Gastrocnemius medialis (tissue), 4 donors: ENCODE results near the gene KATNAL1.

ENCODE experiments used
- CTCF ChIP-seq, 5 experiments: fragments of 450-650 bp in 3 of 5; fragments of 200-600 bp in 2 of 5; sonication (generic) in 2 of 5; IDR thresholded peaks in 4 of 5; conservative IDR thresholded peaks in 1 of 5; 1 replicate in 4 of 5; 2 replicates in 1 of 5; pipeline ENCODE4 v1.5.1; 2016 to 2019; ENCODE audit warnings: antibody characterized with exemption in 5 of 5, mild to moderate bottlenecking in 3 of 5, moderate library complexity in 3 of 5
- POLR2A ChIP-seq, 2 donors: fragments of 450-650 bp; IDR thresholded peaks; one replicate each; pipeline ENCODE4 v1.6.1; 2017; ENCODE audit warnings: antibody characterized with exemption in 2 of 2, mild to moderate bottlenecking in 2 of 2, moderate library complexity in 2 of 2

- no peak for TF ChIP-seq CTCF (IDR thresholded peaks at IDR 0.05 in 4 of 5, conservative IDR thresholded peaks at IDR 0.05 in 1 of 5)
- TF ChIP-seq POLR2A (IDR thresholded peaks at IDR 0.05): no peak
These were observed 12.3 kb upstream of the KATNAL1 start for GRCh38 chr13:30319655-30320054.
